ENCODE data around the gene APCDD1L.

DNA sequence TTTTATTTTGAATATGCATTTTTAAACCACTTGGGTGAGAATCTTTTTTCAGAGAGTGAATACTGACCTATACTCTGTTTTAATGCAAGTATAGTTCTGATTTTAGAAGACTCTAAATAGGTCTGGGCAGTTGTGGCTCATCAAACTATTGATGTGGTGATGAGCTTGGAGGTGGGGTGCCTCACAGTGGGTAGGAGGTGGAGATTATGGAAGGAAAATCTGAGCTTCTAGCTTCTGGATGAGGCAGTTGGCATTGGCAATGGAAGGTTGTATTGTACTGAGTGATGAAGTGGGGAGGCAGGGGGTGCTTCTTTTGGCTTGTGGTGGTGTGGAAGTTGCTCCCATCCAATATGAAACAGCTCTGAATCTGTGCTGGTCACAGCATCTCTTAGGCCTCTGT lies 73.5 kb downstream of the APCDD1L start:
- TF ChIP-seq, protein P1, sequence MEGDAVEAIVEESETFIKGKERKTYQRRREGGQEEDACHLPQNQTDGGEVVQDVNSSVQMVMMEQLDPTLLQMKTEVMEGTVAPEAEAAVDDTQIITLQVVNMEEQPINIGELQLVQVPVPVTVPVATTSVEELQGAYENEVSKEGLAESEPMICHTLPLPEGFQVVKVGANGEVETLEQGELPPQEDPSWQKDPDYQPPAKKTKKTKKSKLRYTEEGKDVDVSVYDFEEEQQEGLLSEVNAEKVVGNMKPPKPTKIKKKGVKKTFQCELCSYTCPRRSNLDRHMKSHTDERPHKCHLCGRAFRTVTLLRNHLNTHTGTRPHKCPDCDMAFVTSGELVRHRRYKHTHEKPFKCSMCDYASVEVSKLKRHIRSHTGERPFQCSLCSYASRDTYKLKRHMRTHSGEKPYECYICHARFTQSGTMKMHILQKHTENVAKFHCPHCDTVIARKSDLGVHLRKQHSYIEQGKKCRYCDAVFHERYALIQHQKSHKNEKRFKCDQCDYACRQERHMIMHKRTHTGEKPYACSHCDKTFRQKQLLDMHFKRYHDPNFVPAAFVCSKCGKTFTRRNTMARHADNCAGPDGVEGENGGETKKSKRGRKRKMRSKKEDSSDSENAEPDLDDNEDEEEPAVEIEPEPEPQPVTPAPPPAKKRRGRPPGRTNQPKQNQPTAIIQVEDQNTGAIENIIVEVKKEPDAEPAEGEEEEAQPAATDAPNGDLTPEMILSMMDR (IDR thresholded peaks at IDR 0.05), result no peak
- TF ChIP-seq POLR2A (IDR thresholded peaks at IDR 0.05), result no peak
- TF ChIP-seq EP300 (IDR thresholded peaks at IDR 0.05), result no peak
- TF ChIP-seq POLR2AphosphoS5 (IDR thresholded peaks at IDR 0.05), result no peak

Data from upper lobe of left lung (tissue), 4 donors.